Adipose tissue (tissue), 3 donors: ENCODE measurements around the gene PURA. TPM values are rescaled to one million over a fixed set of nuclear protein-coding genes. Genes with fewer than 3 reads are reported as not detected.

Experiments used
- H3K27ac ChIP-seq: one replicate; pipeline ENCODE4 v1.5.1; 2013; ENCODE audit warnings: low read depth, low read length
- WGBS, 3 donors: extraction: QIAGEN DNeasy Blood & Tissue Kit; methylation state at CpG; one replicate each; pipeline ENCODE4 v1.1.7; 2013; 5-methylcytosine and 5-hydroxymethylcytosine counted together
- polyA plus RNA-seq, 3 donors: library from polyadenylated mRNA; stranded (reverse); fragments of 200-250 nt; gene quantifications; one replicate each; pipeline ENCODE4 v1.2.3, GENCODE V29; 2013
- donor health status: healthy with polysubstance abuse.
- donor health status: Bipolar disorder and iron deficiency.
- donor health status: healthy.

Gene PURA
- polyA plus RNA-seq, 3 donors, result 2.5 to 10.2 (median 3.9) TPM

GRCh38 chr5:140174465-140175366, 60.8 kb downstream of the PURA start, which contains the start of gene CYSTM1:
Gene CYSTM1, plus strand, starts transcription at chr5:140175188. Its CDS starts 19,278 bp downstream, at chr5:140194466.
- 1 to 2% (median 2%) methylated on average over 49 to 61 of the region's 61 CpGs for WGBS, 3 donors

More at GRCh38 chr5:140174465-140175366, 60.8 kb downstream of the PURA start, which contains the start of gene CYSTM1:
- peak within 1 kb of the TSS; percentile 75 for H3K27ac ChIP-seq

Other genes with a start within 250 kb of the PURA start
- gene NRG2, start 70.8 kb upstream of the PURA start, polyA plus RNA-seq, result 1 to 10 TPM; 2.0 to 4.8 (median 3.1) TPM
- gene IGIP, start 11.8 kb downstream of the PURA start, polyA plus RNA-seq, result 10 to 100 TPM in 1 of 3 donors, 1 to 10 TPM in 2; 3.3 to 17.4 (median 3.6) TPM
- 100 to 1,000 TPM in 2 of 3 donors, 10 to 100 TPM in 1; 72.8 to 218 (median 107) TPM for gene CYSTM1, start 61.1 kb downstream of the PURA start, polyA plus RNA-seq
- 10 to 100 TPM; 30.2 to 94.8 (median 85.1) TPM for gene PFDN1, start 189.0 kb downstream of the PURA start, polyA plus RNA-seq
- gene HBEGF, start 232.5 kb downstream of the PURA start, polyA plus RNA-seq, result 10 to 100 TPM in 2 of 3 donors, 1 to 10 TPM in 1; 3.5 to 40.2 (median 20.0) TPM
- under 1 TPM in 2 of 3 donors, not detected in 1; 0.06 to 0.12 TPM for gene SLC4A9, start 246.1 kb downstream of the PURA start, polyA plus RNA-seq